ENCODE data around the gene SENP8. TPM values are rescaled to one million over a fixed set of nuclear protein-coding genes. Genes with fewer than 3 reads are reported as not detected.

The SENP8 gene
- total and polyA plus RNA-seq, 4 donors = 0.67 to 1.0 (median 0.88) TPM

DNA sequence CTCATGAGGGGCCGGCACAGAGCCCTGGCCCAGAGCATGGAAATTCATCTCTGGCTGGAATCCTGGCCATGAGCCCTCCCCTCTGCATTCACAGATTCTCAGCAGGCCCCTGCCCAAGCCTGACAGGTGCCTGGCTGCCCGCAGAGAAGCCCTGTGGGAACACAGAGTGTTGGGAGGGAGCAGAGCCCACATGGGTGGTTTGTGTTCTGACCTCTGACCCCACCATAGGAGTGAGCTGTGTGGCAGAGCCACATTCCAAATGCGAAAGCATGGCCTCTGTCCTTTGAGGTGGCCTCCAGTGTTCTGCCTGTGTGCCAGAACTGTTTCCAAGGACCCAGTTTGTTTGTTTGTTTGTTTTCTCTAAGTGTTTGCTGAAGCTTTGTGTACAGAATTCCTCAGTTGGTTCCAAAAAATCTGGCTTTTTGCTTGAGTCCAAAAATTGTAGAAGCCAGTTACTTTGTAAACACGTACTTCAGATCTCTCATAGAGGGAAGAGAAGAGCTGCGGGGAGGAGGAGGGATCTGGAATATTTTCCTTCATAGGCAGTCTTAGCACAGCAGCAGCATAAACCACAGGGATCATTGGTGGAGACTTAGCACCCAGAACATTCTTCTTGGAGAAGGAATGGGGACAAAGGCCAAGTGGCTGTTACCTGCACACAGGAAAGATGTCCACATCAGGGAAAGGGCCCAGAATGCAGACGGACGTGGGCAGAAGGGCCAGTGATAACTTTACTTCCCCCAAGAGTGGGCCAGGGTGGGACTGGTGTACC lies 43.3 kb downstream of the SENP8 start:
- DNase-seq (ENCODE audit: low spot score) = no peak
- no peak overlapping the region for H3K4me3 ChIP-seq (ENCODE audit: low read depth in 1 of 3, low read length in 3 of 3)
- no peaks in the 10 kb centered on the region for H3K36me3 ChIP-seq (ENCODE audit: control insufficient read depth in 4 of 4, insufficient read depth in 3 of 4, low read depth in 1 of 4, low read length in 3 of 4)
- no peak for TF ChIP-seq GABPA (IDR thresholded peaks at IDR 0.05 in 1 of 2, conservative IDR thresholded peaks at IDR 0.05 in 1 of 2)
- no peak overlapping the region for H3K9ac ChIP-seq (ENCODE audit: low read depth in 1 of 2, low read length in 2 of 2)
- 90% methylated on average over 7 of the region's 7 CpGs for WGBS
- no peak overlapping the region for H3K27ac ChIP-seq (ENCODE audit: low read depth in 1 of 2, low read length in 2 of 2)
- H3K4me1 ChIP-seq (ENCODE audit: control insufficient read depth in 4 of 4, insufficient read depth in 4 of 4, low read length in 3 of 4) = no peaks in the 10 kb centered on the region
- H3K27me3 ChIP-seq (ENCODE audit: control insufficient read depth in 4 of 4, insufficient read depth in 4 of 4, low read length in 3 of 4) = no peaks in the 10 kb centered on the region
- no peaks in the 10 kb centered on the region for H3K9me3 ChIP-seq (ENCODE audit: control insufficient read depth in 4 of 4, low read length in 3 of 4)

DNA sequence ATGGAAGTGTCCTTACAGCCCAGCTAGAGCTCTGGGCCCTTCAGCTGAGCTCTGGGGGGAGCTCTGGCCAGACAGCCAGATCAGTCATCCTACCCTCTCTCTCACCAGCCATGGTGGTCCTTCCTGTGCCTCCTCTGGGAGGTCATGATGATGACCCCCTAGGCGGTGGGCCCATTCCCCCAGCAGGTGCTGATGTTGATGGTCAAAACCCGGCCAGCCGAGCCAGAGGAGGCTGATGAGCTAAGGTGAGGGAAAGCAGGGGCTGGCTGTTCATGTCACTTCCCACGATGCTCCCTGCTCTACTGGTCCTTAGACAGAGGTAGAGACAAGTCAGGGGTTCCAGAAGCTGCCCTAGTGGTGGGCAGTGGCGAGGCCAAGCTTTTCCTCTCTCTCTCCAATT lies 44.4 kb downstream of the SENP8 start:
- H3K27ac ChIP-seq (ENCODE audit: low read depth in 1 of 2, low read length in 2 of 2) = no peak overlapping the region
- no peak overlapping the region for H3K4me3 ChIP-seq (ENCODE audit: low read depth in 1 of 3, low read length in 3 of 3)
- H3K36me3 ChIP-seq (ENCODE audit: control insufficient read depth in 4 of 4, insufficient read depth in 3 of 4, low read depth in 1 of 4, low read length in 3 of 4) = no peaks in the 10 kb centered on the region
- no peak for TF ChIP-seq MAX (IDR thresholded peaks at IDR 0.05)
- no peak for TF ChIP-seq REST (IDR thresholded peaks at IDR 0.05)
- no peak for TF ChIP-seq HNF4G (IDR thresholded peaks at IDR 0.05)
- no peak for TF ChIP-seq YY1 (IDR thresholded peaks at IDR 0.05)
- no peak for TF ChIP-seq NR2F2 (IDR thresholded peaks at IDR 0.05)
- no peak for TF ChIP-seq GABPA (IDR thresholded peaks at IDR 0.05 in 1 of 2, conservative IDR thresholded peaks at IDR 0.05 in 1 of 2)
- TF ChIP-seq, protein P1, sequence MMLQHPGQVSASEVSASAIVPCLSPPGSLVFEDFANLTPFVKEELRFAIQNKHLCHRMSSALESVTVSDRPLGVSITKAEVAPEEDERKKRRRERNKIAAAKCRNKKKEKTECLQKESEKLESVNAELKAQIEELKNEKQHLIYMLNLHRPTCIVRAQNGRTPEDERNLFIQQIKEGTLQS (IDR thresholded peaks at IDR 0.05) = no peak
- TF ChIP-seq FOXA2 (IDR thresholded peaks at IDR 0.05) = no peak
- TF ChIP-seq JUND (IDR thresholded peaks at IDR 0.05) = no peak
- no peak for TF ChIP-seq HNF4A (conservative IDR thresholded peaks at IDR 0.05)
- TF ChIP-seq FOXA1 (IDR thresholded peaks at IDR 0.05) = no peak
- TF ChIP-seq EGR1 (IDR thresholded peaks at IDR 0.05; ENCODE audit: low read depth in 2 of 2) = no peak
- TF ChIP-seq, protein P2, sequence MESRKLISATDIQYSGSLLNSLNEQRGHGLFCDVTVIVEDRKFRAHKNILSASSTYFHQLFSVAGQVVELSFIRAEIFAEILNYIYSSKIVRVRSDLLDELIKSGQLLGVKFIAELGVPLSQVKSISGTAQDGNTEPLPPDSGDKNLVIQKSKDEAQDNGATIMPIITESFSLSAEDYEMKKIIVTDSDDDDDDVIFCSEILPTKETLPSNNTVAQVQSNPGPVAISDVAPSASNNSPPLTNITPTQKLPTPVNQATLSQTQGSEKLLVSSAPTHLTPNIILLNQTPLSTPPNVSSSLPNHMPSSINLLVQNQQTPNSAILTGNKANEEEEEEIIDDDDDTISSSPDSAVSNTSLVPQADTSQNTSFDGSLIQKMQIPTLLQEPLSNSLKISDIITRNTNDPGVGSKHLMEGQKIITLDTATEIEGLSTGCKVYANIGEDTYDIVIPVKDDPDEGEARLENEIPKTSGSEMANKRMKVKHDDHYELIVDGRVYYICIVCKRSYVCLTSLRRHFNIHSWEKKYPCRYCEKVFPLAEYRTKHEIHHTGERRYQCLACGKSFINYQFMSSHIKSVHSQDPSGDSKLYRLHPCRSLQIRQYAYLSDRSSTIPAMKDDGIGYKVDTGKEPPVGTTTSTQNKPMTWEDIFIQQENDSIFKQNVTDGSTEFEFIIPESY (IDR thresholded peaks at IDR 0.05) = no peak
- no peaks in the 10 kb centered on the region for H3K27me3 ChIP-seq (ENCODE audit: control insufficient read depth in 4 of 4, insufficient read depth in 4 of 4, low read length in 3 of 4)
- 91% methylated on average over 5 of the region's 5 CpGs for WGBS
- no peaks in the 10 kb centered on the region for H3K9me3 ChIP-seq (ENCODE audit: control insufficient read depth in 4 of 4, low read length in 3 of 4)
- H3K9ac ChIP-seq (ENCODE audit: low read depth in 1 of 2, low read length in 2 of 2) = no peak overlapping the region
- no peaks in the 10 kb centered on the region for H3K4me1 ChIP-seq (ENCODE audit: control insufficient read depth in 4 of 4, insufficient read depth in 4 of 4, low read length in 3 of 4)
- no peak for DNase-seq (ENCODE audit: low spot score)
